CD4-positive, alpha-beta T cell (primary cell): Measurements from ENCODE around the gene PPP4R4. TPM values are rescaled to one million over a fixed set of nuclear protein-coding genes. Genes with fewer than 3 reads are reported as not detected.
"Not testable (repeated sequence)": the region's sequence is repeated elsewhere in the genome, so short reads cannot be mapped to it uniquely, and the experiment has no call there.

ENCODE experiments used
- ATAC-seq: fragments of 200-7000 bp; cut with Tn5 transposase; one replicate; pipeline ENCODE4 v1.10.0; 2022; ENCODE audit warnings: mild to moderate bottlenecking; ENCODE audit not compliant: poor library complexity
- CTCF ChIA-PET: fragments of 350-600 bp; sonication (Branson Sonifier 250); formaldehyde crosslinking; loops from one replicate; lab custom pipeline; 2021; ENCODE audit warnings: antibody characterized with exemption, inconsistent platforms; lab: Charles Lee
- POLR2A ChIA-PET: fragments of 350-600 bp; sonication (Branson Sonifier 250); formaldehyde crosslinking; loops from one replicate; lab custom pipeline; 2021; ENCODE audit warnings: antibody characterized with exemption, inconsistent platforms; lab: Charles Lee
- DNase-seq, 14 experiments: peaks; one replicate each; pipeline ENCODE4 v3.0.0-alpha.2; 2013 to 2020; ENCODE audit warnings: mixed read lengths in 2 of 14
- H3K27ac ChIP-seq, 2 donors: one replicate each; pipeline versions ENCODE4 v1.5.1 to v1.7.0; 2013; ENCODE audit warnings: low read length in 2 of 2, low read depth in 1 of 2, mild to moderate bottlenecking in 1 of 2
- H3K27me3 ChIP-seq, 2 experiments: 1 replicate in 1 of 2; 2 replicates in 1 of 2; pipeline versions ENCODE4 v1.6.1 to v1.7.0; 2013; ENCODE audit warnings: low read length in 2 of 2, control low read depth in 1 of 2, mild to moderate bottlenecking in 1 of 2, moderate library complexity in 1 of 2; ENCODE audit not compliant: insufficient read depth in 2 of 2, control insufficient read depth in 1 of 2
- H3K36me3 ChIP-seq: one replicate; pipeline ENCODE4 v1.6.1; 2013; ENCODE audit warnings: low read length, control low read depth; ENCODE audit not compliant: insufficient read depth
- H3K4me1 ChIP-seq: one replicate; pipeline ENCODE4 v1.6.1; 2013; ENCODE audit warnings: low read length, control low read depth; ENCODE audit not compliant: insufficient read depth
- H3K4me3 ChIP-seq: one replicate; pipeline ENCODE4 v1.5.1; 2013; ENCODE audit warnings: mild to moderate bottlenecking, low read length, moderate library complexity
- H3K9me3 ChIP-seq, 2 experiments: 1 replicate in 1 of 2; 2 replicates in 1 of 2; pipeline versions ENCODE4 v1.6.1 to v1.7.0; 2013; ENCODE audit warnings: low read length in 2 of 2, mild to moderate bottlenecking in 2 of 2, control low read depth in 1 of 2, moderate library complexity in 1 of 2; ENCODE audit not compliant: control insufficient read depth in 1 of 2, insufficient read depth in 1 of 2
- H3K27ac Mint-ChIP-seq: one replicate; pipeline ENCODE4 v1.8.0; 2020; ENCODE audit warnings: mixed read lengths
- H3K27me3 Mint-ChIP-seq: one replicate; pipeline ENCODE4 v1.8.0; 2021; ENCODE audit warnings: mixed read lengths
- H3K36me3 Mint-ChIP-seq: one replicate; pipeline ENCODE4 v1.8.0; 2021; ENCODE audit warnings: low read depth, mixed read lengths
- H3K4me1 Mint-ChIP-seq: one replicate; pipeline ENCODE4 v1.8.0; 2021; ENCODE audit warnings: low read depth, mixed read lengths
- H3K4me3 Mint-ChIP-seq: one replicate; pipeline ENCODE4 v1.8.0; 2020; ENCODE audit warnings: mild to moderate bottlenecking, mixed read lengths
- H3K9me3 Mint-ChIP-seq: one replicate; pipeline ENCODE4 v1.8.0; 2020; ENCODE audit warnings: mixed read lengths
- CTCF ChIP-seq: fragments of 200-600 bp; IDR thresholded peaks from one replicate; pipeline ENCODE4 v1.8.0; 2022; ENCODE audit warnings: antibody characterized with exemption, mild to moderate bottlenecking
- intact Hi-C, 2 experiments: fragments of 100-400 bp; cut with DNase I in 1 of 2; cut with micrococcal nuclease in 1 of 2; formaldehyde crosslinking; loops; one replicate each; pipeline versions ENCODE4 v1.15.1 to v1.9.0; 2023 to 2025; cut with DNase I, micrococcal nuclease
- total RNA-seq, 174 experiments: library from RNA in 2 of 174; stranded (reverse) in 2 of 174; gene quantifications; one replicate each; pipeline ENCODE4 v1.2.3 and lab custom pipeline; 2021 to 2026

The PPP4R4 gene
- total RNA-seq, 2 experiments from 2014 or later, result 3.5 to 4.3 TPM

- CTCF ChIA-PET, result no interaction called here
- Mint-ChIP-seq H3K9me3 (no peaks in the 10 kb centered on the region), H3K27me3 (peaks cover 11% of the 10 kb centered on the region), H3K4me3 (no peak overlapping the region), H3K36me3 (no peaks in the 10 kb centered on the region), H3K4me1 (no peaks in the 10 kb centered on the region), H3K27ac (no peak overlapping the region)
- Histone ChIP-seq H3K27me3 (peaks cover 0 to 7% of the 10 kb centered on the region in 2 experiments), H3K4me1 (no peaks in the 10 kb centered on the region), H3K27ac (no peak overlapping the region), H3K9me3 (peaks cover 0 to 8% of the 10 kb centered on the region in 2 experiments), H3K36me3 (no peaks in the 10 kb centered on the region), H3K4me3 (no peak overlapping the region)
- no peak for TF ChIP-seq CTCF
- DNase-seq (no peak), ATAC-seq (no peak)
- POLR2A ChIA-PET, result no interaction called here
- intact Hi-C loops, result no loop called here
These were observed 119.4 kb downstream of the PPP4R4 start for GRCh38 chr14:94293578-94293924.

GRCh38 chr14:94295360-94296180 lies 121.4 kb downstream of the PPP4R4 start:
- TF ChIP-seq CTCF, result no peak
- Histone ChIP-seq H3K4me1 (no peaks in the 10 kb centered on the region), H3K27ac (no peak overlapping the region), H3K36me3 (no peaks in the 10 kb centered on the region), H3K27me3 (peaks cover 0 to 2% of the 10 kb centered on the region in 2 experiments), H3K4me3 (no peak overlapping the region), H3K9me3 (peaks cover 0 to 8% of the 10 kb centered on the region in 2 experiments)
- Mint-ChIP-seq H3K27me3 (peaks cover 11% of the 10 kb centered on the region), H3K4me3 (no peak overlapping the region), H3K9me3 (no peaks in the 10 kb centered on the region), H3K27ac (no peak overlapping the region), H3K36me3 (no peaks in the 10 kb centered on the region), H3K4me1 (no peaks in the 10 kb centered on the region)
- DNase-seq (no peak), ATAC-seq (no peak)
- intact Hi-C loops, result no loop called here
- ChIA-PET POLR2A (no interaction called here), CTCF (no interaction called here)

- H3K4me3 ChIP-seq, H3K27ac Mint-ChIP-seq, intact Hi-C loops, ATAC-seq, H3K4me1 Mint-ChIP-seq, H3K36me3 ChIP-seq, POLR2A ChIA-PET, H3K27me3 ChIP-seq, H3K4me3 Mint-ChIP-seq, H3K4me1 ChIP-seq, H3K9me3 ChIP-seq, DNase-seq, H3K36me3 Mint-ChIP-seq, H3K27ac ChIP-seq, H3K9me3 Mint-ChIP-seq, CTCF ChIA-PET: not testable (repeated sequence)
- peaks cover 11% of the 10 kb centered on the region for H3K27me3 Mint-ChIP-seq
These were observed 122.0 kb downstream of the PPP4R4 start for GRCh38 chr14:94296181-94296545.

- ATAC-seq (no peak), DNase-seq (no peak)
- H3K27me3 ChIP-seq, result peaks cover 0 to 2% of the 10 kb centered on the region in 2 experiments
- intact Hi-C loops, result no loop called here
- Mint-ChIP-seq H3K4me3 (no peak overlapping the region), H3K27ac (no peak overlapping the region), H3K4me1 (no peaks in the 10 kb centered on the region), H3K9me3 (no peaks in the 10 kb centered on the region), H3K36me3 (no peaks in the 10 kb centered on the region), H3K27me3 (peaks cover 11% of the 10 kb centered on the region)
- no peak for TF ChIP-seq CTCF
- H3K4me1 ChIP-seq, result no peaks in the 10 kb centered on the region
- ChIA-PET POLR2A (no interaction called here), CTCF (no interaction called here)
- no peaks in the 10 kb centered on the region for H3K36me3 ChIP-seq
- no peaks in the 10 kb centered on the region for H3K9me3 ChIP-seq
- H3K4me3 ChIP-seq, result no peak overlapping the region
- no peak overlapping the region for H3K27ac ChIP-seq
These were observed 124.0 kb downstream of the PPP4R4 start for GRCh38 chr14:94298130-94298529.
